Central memory CD8-positive, alpha-beta T cell (primary cell): ENCODE data around the gene CALM1.

Source experiments
- ATAC-seq: fragments of 150-1000 bp; cut with Tn5 transposase; replicated peaks from 2 replicates; pipeline ENCODE4 v1.10.0; 2022; ENCODE audit warnings: mild to moderate bottlenecking, moderate FRiP score, moderate number of reproducible peaks; ENCODE audit not compliant: poor library complexity, severe bottlenecking; ENCODE audit errors: extremely low read depth
- DNase-seq, 2 donors: peaks; one replicate each; pipeline ENCODE4 v3.0.0; 2021; ENCODE audit warnings: low spot score in 2 of 2
- H3K27ac Mint-ChIP-seq: one replicate; pipeline ENCODE4 v1.8.0; 2022; ENCODE audit warnings: low read depth, mild to moderate bottlenecking, moderate library complexity, mixed read lengths
- H3K27me3 Mint-ChIP-seq: one replicate; pipeline ENCODE4 v1.8.0; 2022; ENCODE audit warnings: mixed read lengths
- H3K36me3 Mint-ChIP-seq: one replicate; pipeline ENCODE4 v1.8.0; 2022; ENCODE audit warnings: mild to moderate bottlenecking, moderate library complexity, mixed read lengths; ENCODE audit not compliant: insufficient read depth
- H3K4me1 Mint-ChIP-seq: one replicate; pipeline ENCODE4 v1.8.0; 2022; ENCODE audit warnings: mixed read lengths
- H3K4me3 Mint-ChIP-seq: one replicate; pipeline ENCODE4 v1.8.0; 2022; ENCODE audit warnings: mild to moderate bottlenecking, moderate library complexity, mixed read lengths
- H3K9me3 Mint-ChIP-seq: one replicate; pipeline ENCODE4 v1.8.0; 2022; ENCODE audit warnings: mixed read lengths

CALM1 gene

GRCh38 chr14:90453401-90453951 is 56.6 kb downstream of the CALM1 start:
- H3K27me3 Mint-ChIP-seq, result peaks cover 34% of the 10 kb centered on the region
- H3K4me3 Mint-ChIP-seq, result no peak overlapping the region
- no peaks in the 10 kb centered on the region for H3K9me3 Mint-ChIP-seq
- DNase-seq (no peak), ATAC-seq (no peak)
- H3K27ac Mint-ChIP-seq, result no peak overlapping the region
- H3K4me1 Mint-ChIP-seq, result no peaks in the 10 kb centered on the region
- H3K36me3 Mint-ChIP-seq, result no peaks in the 10 kb centered on the region

DNA sequence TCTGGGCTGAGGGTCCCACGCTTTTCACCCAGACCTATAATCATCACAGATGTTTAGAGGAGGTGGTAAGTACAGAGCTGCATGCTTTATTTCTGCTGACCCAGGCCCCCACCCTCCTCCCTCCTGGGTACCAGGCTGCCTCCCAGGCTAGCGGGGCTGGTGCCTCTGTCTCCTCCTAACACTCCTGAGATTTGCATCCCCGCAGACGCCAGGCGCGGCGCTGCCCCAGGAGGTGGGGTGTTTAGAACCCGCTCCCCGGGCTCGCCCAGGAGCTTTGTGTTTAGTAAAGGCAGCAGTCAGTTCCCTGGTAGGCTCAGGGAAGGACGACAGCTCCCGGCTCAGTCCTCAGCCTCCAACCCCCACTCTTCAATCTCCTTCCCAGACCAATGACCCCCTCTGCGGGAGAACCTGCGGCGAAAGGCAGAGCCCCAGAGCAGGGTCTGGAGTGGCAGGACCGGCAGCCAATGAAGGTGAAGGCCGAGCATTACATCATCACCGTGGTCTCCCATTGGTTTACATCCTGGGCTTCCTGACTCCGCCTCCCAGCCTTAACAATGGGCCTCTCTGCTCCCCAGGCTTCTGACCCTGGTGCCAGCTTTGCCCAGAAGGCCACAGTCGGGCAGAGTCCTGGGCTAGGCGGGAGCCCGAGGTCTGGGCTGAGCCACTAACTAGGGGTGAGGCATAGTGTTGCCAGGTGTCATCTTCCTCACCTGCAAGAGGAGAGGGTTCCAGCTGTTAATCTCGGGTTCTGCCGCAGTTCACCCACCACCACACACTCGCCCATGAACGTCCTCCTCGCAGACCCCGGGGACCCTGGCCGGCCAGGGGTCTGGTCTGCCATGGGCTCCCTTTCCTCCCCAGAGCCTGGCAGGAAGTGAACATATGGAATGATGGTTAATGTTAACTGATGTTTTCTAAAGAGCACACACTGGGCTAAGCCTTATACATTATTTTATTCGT is 57.5 kb downstream of the CALM1 start:
- Mint-ChIP-seq H3K9me3 (no peaks in the 10 kb centered on the region), H3K36me3 (no peaks in the 10 kb centered on the region), H3K4me3 (no peak overlapping the region), H3K27ac (no peak overlapping the region), H3K4me1 (no peaks in the 10 kb centered on the region), H3K27me3 (peaks cover 34% of the 10 kb centered on the region)
- ATAC-seq (no peak), DNase-seq (no peak)

GRCh38 chr14:90455100-90455571 is 58.3 kb downstream of the CALM1 start:
- H3K4me3 Mint-ChIP-seq, result no peak overlapping the region

GRCh38 chr14:90456551-90456950 is 59.7 kb downstream of the CALM1 start:
- Mint-ChIP-seq H3K27ac (no peak overlapping the region), H3K9me3 (no peaks in the 10 kb centered on the region), H3K36me3 (no peaks in the 10 kb centered on the region), H3K27me3 (peaks cover 18% of the 10 kb centered on the region), H3K4me1 (no peaks in the 10 kb centered on the region), H3K4me3 (no peak overlapping the region)
- DNase-seq (no peak), ATAC-seq (no peak)

More at GRCh38 chr14:90455100-90455571, 58.3 kb downstream of the CALM1 start:
- Mint-ChIP-seq H3K36me3 (no peaks in the 10 kb centered on the region), H3K27me3 (peaks cover 27% of the 10 kb centered on the region), H3K9me3 (no peaks in the 10 kb centered on the region), H3K27ac (no peak overlapping the region), H3K4me1 (no peaks in the 10 kb centered on the region)
- ATAC-seq (no peak), DNase-seq (no peak)

- peaks cover 13% of the 10 kb centered on the region for H3K27me3 Mint-ChIP-seq
- no peak for DNase-seq
- no peak for ATAC-seq
- H3K36me3 Mint-ChIP-seq, result no peaks in the 10 kb centered on the region
- no peak overlapping the region for H3K4me3 Mint-ChIP-seq
- H3K27ac Mint-ChIP-seq, result no peak overlapping the region
- no peaks in the 10 kb centered on the region for H3K4me1 Mint-ChIP-seq
- H3K9me3 Mint-ChIP-seq, result no peaks in the 10 kb centered on the region
Measured at GRCh38 chr14:90457186-90457585, 60.4 kb downstream of the CALM1 start.
